Coronary artery (tissue), 2 donors: Measurements from ENCODE around the gene FXR2.
A peak's percentile ranks its signal among the peaks of the same experiment; 100 is the strongest.
"Not testable (repeated sequence)": the region's sequence is repeated elsewhere in the genome, so short reads cannot be mapped to it uniquely, and the experiment has no call there.

ENCODE experiments used
- DNase-seq: peaks from one replicate; pipeline ENCODE4 v3.0.0-alpha.2; 2017; ENCODE audit warnings: low spot score
- H3K27ac ChIP-seq, 2 donors: fragments of 200-600 bp; sonication (generic); one replicate each; pipeline ENCODE4 v1.5.1; 2016 to 2019
- H3K4me3 ChIP-seq: fragments of 200-600 bp; sonication (generic); 2 replicates; pipeline ENCODE4 v1.5.1; 2016; ENCODE audit warnings: mild to moderate bottlenecking, moderate library complexity
- TF ChIP-seq, protein P1 (sequence below): fragments of 200-600 bp; sonication (generic); IDR thresholded peaks from one replicate; pipeline ENCODE4 v1.5.1; 2019; ENCODE audit warnings: antibody characterized with exemption

FXR2 gene

DNA sequence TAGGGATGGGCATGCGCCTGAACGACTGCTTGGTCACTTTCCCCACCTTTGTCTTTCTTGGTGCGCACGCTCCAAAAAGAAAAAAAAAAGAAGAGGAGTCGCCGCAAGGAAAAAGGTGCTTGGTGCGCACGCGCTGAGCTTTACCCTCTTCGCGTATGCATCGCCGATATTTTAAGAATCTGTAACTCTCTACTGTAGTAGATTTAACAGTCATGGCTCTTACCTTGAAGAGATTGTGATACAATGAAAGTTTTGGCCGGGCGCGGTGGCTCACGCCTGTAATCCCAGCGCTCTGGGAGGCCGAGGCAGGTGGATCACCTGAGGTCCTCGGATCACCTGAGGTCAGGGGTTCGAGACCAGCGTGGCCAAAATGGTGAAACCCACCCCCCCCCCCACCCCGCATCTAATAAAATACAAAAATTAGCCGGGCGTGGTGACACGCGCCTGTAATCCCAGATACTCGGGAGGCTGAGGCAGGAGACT is 609 bp upstream of the FXR2 start:
- peak overlapping the region; percentile 65 for H3K4me3 ChIP-seq
- H3K27ac ChIP-seq = peak overlapping the region; percentile 67 to 86
- TF ChIP-seq, protein P1, sequence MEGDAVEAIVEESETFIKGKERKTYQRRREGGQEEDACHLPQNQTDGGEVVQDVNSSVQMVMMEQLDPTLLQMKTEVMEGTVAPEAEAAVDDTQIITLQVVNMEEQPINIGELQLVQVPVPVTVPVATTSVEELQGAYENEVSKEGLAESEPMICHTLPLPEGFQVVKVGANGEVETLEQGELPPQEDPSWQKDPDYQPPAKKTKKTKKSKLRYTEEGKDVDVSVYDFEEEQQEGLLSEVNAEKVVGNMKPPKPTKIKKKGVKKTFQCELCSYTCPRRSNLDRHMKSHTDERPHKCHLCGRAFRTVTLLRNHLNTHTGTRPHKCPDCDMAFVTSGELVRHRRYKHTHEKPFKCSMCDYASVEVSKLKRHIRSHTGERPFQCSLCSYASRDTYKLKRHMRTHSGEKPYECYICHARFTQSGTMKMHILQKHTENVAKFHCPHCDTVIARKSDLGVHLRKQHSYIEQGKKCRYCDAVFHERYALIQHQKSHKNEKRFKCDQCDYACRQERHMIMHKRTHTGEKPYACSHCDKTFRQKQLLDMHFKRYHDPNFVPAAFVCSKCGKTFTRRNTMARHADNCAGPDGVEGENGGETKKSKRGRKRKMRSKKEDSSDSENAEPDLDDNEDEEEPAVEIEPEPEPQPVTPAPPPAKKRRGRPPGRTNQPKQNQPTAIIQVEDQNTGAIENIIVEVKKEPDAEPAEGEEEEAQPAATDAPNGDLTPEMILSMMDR = no peak
- no peak for DNase-seq

DNA sequence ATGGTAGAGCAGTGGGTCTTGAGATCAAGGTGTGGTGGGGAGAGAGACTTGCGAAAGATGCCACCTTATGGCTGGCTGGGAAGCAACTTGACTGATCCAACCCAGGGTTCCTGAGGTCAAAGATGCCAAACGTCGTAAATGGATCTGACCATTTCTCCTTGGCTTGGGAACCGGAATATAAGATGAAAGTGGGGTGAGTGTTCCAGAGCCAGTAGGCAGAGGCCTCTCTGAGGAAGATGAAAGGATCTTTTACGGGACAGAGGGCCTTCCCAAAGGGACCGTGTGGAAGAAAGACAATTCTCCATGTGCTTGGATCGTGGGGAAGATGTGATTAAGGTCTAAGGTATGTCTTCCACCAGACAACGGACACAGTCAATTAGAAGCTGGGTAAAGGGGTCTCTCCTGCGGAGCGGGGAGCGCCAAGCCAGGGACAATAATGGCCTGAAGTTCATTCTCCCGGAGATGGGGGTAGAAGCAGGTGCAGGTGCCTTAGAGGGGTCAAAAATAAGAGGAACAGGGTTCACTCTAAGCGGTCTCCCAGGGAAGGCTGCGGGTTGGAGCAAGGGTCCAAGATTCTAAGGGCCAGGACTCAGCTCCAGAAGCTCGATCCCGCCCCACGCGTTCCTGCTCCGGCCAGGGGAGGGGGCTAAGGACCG is 800 bp downstream of the FXR2 start:
- DNase-seq = no peak
- peak overlapping the region; percentile 92 to 100 for H3K27ac ChIP-seq
- TF ChIP-seq, protein P1 = no peak
- H3K4me3 ChIP-seq = peak overlapping the region; percentile 99

DNA sequence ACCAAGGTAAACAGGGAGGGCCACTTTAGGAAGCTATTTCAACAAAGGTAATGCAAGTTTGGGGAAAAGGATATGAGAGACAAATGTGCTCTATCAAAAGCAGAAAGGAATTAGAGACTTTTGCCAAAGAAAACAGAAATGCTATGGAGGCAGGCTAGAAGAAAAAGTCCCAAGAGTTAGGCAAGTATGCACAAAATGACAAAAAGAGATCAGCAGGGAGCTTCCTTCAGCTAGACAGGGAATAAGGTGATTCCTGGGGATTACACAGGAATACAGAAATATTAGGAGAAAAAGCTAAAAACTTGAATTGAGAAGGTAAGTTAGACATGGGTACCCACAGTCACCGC is 2.4 kb downstream of the FXR2 start:
- peak overlapping the region; percentile 16 for H3K4me3 ChIP-seq
- H3K27ac ChIP-seq = no peak overlapping the region
- DNase-seq = no peak
- TF ChIP-seq, protein P1 = no peak

DNA sequence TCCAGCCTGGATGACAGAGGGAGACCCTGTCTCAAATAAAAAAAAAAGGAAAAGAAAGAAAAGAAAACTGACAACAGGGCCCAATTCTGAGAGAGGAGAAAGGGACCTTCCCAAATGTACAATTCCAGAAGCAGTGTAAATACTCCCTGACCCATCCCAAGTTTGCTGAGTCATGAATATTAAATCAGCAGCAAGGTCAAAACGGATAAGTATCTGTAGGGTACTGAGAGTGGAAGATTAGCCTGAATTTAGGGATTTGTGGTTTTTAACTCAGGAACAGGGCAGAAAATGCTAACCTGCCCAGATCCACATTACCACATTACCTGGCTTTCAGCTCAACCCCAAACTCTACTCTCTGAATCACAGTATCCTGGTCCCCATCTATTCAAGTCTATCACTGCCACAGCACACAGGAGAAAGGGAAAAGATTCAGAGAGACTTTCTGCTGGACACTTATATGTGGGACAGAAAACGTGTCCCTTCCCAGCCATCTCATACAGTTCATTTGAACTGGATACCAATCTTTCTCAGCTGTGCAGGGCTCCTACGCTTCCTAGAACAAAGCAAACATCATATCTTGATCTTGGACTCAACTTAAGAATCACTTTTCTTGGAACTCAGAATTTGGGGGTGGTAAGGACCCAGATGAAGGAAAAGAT is 2.9 kb downstream of the FXR2 start:
- TF ChIP-seq, protein P1 = no peak
- Histone ChIP-seq H3K27ac (no peak overlapping the region), H3K4me3 (peak overlapping the region; percentile 16)
- no peak for DNase-seq

DNA sequence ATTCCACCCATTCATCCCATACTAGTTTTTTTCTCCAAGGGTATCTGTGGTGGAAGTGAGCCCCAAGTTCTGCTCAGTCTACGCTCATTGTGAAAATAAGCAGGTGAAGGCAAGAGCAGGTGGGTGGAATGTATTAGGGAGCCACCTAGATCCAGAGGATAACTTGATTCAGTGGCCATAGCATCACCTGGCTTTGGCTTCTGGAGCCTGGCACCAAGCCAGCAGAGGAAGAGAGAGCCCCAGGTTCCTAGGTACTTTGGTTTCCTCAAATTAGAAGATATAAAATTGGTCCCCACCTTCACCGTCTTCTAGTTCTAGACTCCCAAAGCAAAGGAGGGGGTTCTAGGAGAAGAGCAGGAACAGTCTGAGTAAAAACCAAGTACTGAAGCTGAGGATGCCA is 4.1 kb downstream of the FXR2 start:
- TF ChIP-seq, protein P1 = no peak

DNA sequence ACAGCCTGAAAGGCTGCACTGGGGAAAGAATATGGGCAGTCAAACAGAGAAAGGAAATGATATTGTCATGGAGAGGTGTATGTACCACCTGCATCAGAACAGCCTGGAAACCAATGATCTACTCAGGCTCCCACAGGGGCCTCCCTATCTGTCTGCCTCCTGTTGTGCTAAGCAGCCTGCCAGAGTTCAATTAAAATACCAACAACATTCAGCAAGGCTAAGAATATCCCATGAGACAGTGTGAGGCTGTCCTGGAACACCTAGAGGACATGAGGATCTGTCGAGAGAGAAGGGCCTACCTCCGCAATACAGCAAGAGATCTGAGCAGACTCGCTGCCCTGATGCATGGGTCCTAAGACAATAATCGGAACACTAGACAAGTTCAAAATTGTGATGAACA is 8.4 kb downstream of the FXR2 start:
- TF ChIP-seq, protein P1 = no peak
- no peak overlapping the region for H3K27ac ChIP-seq
- no peak overlapping the region for H3K4me3 ChIP-seq
- no peak for DNase-seq

More for the DNA sequence above, 4.1 kb downstream of the FXR2 start:
- DNase-seq = no peak
- Histone ChIP-seq H3K27ac (no peak overlapping the region), H3K4me3 (no peak overlapping the region)

DNA sequence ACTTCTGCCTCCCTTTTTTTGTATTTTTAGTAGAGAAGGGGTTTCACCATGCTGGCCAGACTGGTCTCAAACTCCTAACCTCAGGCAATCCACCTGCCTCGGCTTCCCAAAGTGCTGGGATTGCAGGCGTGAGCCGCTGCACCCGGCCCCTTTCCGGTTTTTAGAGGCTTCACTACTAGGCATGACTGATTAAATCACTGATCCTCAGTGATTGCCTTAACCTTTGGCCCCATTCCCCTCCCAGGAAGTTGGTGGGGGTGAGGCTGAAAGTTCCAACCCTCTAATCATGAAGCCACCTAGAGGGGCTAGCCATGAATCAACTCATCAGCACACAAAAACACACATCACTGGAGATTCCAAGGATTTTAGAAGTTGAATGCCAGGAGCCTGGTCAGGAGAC is 17.1 kb downstream of the FXR2 start:
- not testable (repeated sequence) for H3K27ac ChIP-seq, H3K4me3 ChIP-seq, DNase-seq
